HG02610 (cell line): Measurements from ENCODE around the gene CPZ.

ENCODE experiments used
- ATAC-seq: cut with Tn5 transposase; IDR thresholded peaks from one replicate; pipeline ENCODE4 v1.9.1; 2021; ENCODE audit warnings: mild to moderate bottlenecking, moderate library complexity; ENCODE audit not compliant: unreplicated experiment

The CPZ gene

GRCh38 chr4:8592366-8593263 lies at the start of gene CPZ:
Gene CPZ (plus strand): TSS chr4:8592765. CDS start chr4:8592834, 69 bp downstream.
- ATAC-seq: no peak

GRCh38 chr4:8542776-8543525 lies 49.6 kb upstream of the CPZ start:
- no peak for ATAC-seq

DNA sequence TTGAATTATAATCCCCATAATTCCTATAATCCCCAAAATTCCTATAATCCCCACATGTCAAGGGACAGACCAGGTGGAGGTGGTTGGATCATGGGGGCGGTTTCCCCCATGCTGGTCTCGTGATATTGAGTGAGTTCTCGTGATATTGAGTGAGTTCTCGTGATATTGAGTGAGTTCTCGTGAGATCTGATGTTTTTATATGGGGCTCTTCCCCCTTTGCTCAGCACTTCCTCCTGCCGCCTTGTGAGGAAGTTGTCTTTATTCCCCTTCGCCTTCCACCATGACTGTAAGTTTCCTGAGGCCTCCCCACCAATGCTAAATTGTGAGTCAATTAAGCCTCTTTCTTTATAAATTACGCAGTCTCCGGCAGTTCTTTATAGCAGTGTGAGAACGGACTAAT lies 48.9 kb upstream of the CPZ start:
- no peak for ATAC-seq

- ATAC-seq: no peak
Observed at GRCh38 chr4:8544282-8544681, 48.3 kb upstream of the CPZ start.

GRCh38 chr4:8544741-8545438 lies 47.7 kb upstream of the CPZ start:
- no peak for ATAC-seq

DNA sequence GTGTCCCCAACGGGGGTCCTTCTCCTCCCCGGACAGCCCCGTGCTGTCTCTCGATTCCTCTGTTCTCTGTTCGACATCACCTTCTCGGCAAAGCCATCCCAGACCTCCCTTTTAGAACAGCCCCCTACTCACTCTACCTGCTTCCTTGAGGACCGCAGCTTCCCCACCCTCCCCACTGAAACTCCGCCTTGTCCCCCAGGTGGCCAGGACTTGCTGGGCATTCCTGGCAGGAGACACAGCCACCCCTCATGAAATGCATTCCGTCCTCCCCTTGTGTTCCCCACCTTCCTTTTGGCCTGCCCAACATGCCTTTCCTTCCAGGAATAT lies 47.2 kb upstream of the CPZ start:
- ATAC-seq: no peak

GRCh38 chr4:8546766-8547107 lies 45.8 kb upstream of the CPZ start:
- no peak for ATAC-seq

GRCh38 chr4:8547108-8547911 lies 45.3 kb upstream of the CPZ start:
- no peak for ATAC-seq

- no peak for ATAC-seq
Observed at GRCh38 chr4:8547912-8548730, 44.4 kb upstream of the CPZ start.

GRCh38 chr4:8548731-8549351 lies 43.7 kb upstream of the CPZ start:
- ATAC-seq: no peak

DNA sequence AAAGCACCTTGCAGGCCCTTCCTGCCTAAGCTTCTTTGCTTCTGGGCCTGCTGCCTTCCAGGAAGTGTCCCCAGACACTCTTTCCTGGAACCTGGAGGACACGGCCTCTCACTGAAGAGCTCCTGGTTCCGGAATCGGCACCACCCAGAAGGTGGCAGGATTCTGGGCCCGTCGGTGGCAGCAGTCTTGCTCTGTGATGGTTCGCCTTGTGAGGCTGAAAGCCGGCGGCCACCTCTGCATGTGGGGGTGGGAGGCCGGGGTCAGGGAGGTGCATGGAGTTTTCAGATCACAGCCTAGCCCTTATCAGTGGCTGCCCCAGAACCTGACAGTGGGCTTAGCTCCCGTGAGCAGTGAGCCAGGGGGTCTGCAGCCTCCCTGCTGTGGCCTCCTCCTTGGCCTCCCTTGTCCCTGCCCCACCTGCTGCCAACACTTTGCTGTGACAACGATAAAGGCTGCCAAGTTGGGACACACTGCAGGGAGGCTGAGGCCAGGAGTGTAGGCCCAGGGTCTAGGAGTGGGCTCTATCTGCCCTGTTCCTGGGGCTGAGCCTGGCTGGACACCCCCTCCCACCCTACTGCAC lies 43.1 kb upstream of the CPZ start:
- no peak for ATAC-seq

DNA sequence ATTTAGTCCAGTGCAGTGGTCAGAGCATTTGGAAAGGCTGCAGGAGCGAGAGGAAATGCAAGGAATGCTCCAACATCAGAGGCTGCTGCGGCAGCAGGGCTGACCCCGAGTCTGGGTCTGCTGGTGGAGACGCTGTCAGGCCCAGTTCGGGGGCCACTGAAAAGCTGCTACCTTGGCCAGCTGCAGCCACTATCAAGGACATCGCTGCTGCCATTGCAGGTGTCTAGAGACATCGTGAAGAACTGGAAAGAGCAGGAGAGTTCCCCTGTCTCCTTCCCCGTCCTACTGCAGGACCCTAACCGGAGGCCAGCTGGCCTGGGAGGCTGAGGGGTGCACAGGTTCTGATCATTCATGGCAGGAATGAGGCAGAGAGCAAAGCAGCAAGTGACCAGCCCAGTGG lies 41.9 kb upstream of the CPZ start:
- ATAC-seq: no peak

- ATAC-seq: no peak
Observed at GRCh38 chr4:8552024-8552423, 40.5 kb upstream of the CPZ start.

DNA sequence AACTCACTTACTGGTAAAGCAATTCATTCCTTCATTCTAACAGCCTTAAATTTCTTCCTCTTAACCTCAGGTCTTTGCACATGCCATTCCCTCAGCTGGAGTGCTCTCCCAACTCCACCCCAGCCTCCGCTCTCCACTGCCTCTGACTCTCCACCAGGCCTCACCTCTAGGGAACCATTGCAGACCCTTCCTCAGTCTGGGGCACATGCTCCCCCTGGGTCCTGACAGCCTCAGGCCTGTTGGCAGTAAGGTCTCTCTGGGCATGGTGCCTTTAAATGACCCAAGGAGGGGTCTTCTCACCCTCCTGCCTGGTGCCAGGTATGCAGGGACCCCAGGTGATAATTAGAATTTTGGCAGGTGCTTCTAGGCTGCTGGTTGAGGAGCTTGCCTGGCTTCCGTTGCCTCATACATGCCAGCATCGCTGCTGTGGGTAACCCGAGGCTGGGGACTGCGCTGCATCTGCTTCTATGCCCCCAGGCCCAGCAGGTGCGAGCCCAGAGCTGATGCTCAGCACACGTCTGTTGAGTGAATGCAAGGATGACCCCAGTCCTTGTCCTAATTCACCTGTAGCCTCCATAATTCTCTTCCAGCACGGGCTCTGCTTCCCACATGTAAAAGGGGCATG lies 39.9 kb upstream of the CPZ start:
- no peak for ATAC-seq

DNA sequence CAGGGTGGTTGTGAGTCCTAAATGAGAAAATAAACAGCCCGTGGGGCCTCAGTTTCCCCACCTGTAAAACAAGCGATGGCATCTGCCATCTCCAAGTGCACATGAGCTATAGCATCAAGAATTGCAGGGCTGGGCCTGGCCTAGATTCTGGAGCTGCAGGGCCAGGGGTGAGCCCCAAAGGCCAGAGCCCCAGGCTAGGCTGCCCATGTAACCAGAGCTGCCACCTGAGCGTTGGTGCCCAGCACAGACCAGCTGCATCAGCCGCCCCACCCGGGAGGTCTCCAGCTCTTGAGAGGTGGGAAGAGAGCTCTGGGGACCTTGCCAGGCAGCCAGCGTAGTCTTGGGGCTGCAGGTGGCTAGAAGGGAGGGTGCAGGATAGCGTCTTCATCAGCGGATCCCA lies 39.3 kb upstream of the CPZ start:
- ATAC-seq: no peak

DNA sequence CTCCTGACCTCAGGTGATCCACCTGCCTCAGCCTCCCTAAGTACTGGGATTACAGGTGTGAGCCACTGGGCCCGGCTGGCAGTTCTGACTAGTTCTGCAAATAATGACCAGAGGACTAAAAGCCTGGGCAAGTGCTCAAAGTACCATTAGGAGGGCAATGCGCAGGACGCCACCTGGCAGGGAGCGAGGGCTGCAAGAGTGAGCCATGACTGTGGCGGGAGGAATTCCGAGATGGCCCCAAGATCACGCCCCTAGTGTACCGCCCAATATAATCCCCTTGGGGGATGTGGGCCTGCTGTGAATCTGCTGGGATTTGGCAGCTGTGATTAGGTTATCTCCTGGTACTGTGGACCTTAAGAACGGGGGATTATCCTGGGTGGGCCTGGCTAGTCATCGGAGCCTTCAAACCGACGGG lies 38.6 kb upstream of the CPZ start:
- ATAC-seq: no peak

DNA sequence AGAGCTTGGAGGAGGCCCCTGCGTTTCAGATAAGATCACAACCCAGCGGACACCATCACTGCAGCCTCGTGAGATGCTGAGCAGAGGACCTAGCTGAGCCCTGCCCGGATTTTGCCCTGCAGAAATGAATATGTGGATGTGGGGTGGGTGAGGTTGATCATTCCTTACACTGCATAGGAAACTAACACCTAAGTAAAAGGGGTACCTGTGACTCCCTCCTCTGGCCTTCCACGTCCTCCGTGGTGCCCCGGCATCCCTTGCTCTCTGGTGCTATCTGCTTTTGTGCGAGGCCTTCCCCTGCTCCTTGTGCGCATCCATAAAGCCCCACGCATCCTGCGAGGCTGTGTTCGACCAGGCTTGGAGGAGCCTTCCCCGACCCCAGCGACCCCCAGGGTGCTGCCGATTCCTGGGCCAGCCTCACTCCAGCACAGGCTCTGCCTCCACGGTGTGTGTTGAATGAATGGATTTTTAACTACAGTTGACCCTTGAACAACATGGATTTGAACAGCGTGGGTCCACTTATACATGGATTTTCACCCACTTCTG lies 37.9 kb upstream of the CPZ start:
- no peak for ATAC-seq

DNA sequence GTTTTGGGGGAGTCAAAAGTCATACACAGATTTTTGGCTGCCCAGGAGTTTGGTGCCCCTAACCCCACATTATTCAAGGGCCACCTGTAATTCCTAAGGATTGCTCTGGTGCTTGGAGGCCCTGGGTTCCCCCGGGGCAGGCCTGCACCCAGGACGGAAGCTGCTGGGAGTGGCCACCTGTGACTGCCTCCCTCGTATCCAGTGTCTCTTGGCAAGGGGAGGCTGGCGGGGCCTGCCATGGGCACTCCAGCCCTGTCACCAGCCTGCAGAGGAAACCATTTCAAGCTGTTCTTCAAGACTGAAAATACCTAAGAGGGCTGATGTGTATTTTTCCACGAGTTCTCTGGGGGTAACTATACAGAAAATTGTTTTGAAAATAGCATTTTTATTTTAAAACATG lies 36.8 kb upstream of the CPZ start:
- no peak for ATAC-seq
